IPS-NIHi11 (cell line): Measurements from ENCODE around the gene SLC41A3.
A peak's percentile ranks its signal among the peaks of the same experiment; 100 is the strongest.
"Not testable (repeated sequence)": the region's sequence is repeated elsewhere in the genome, so short reads cannot be mapped to it uniquely, and the experiment has no call there.

ENCODE experiments used
- DNase-seq: peaks from one replicate; pipeline ENCODE4 v3.0.0; 2012; ENCODE audit warnings: mixed read lengths, low spot score

The SLC41A3 gene

GRCh38 chr3:125958511-125959316, 125.2 kb downstream of the SLC41A3 start:
- peak; percentile 49 for DNase-seq

GRCh38 chr3:125957674-125958510, 126.0 kb downstream of the SLC41A3 start:
- DNase-seq, result peak; percentile 61

- DNase-seq, result not testable (repeated sequence)
These were observed 126.9 kb downstream of the SLC41A3 start for GRCh38 chr3:125957020-125957419.
